Esophagus squamous epithelium (tissue), 4 donors: ENCODE measurements around the gene CHD2.

Experiments used
- POLR2A ChIP-seq, 4 donors: fragments of 450-650 bp; IDR thresholded peaks; one replicate each; pipeline ENCODE4 v1.6.1; 2017; ENCODE audit warnings: antibody characterized with exemption in 4 of 4, mild to moderate bottlenecking in 4 of 4, moderate library complexity in 3 of 4
- TF ChIP-seq, protein P1 (sequence below), 6 experiments: fragments of 450-650 bp in 4 of 6; fragments of 200-600 bp in 2 of 6; sonication (generic) in 2 of 6; IDR thresholded peaks; one replicate each; pipeline ENCODE4 v1.5.1; 2016 to 2019; ENCODE audit warnings: antibody characterized with exemption in 6 of 6, mild to moderate bottlenecking in 4 of 6, moderate library complexity in 4 of 6

DNA sequence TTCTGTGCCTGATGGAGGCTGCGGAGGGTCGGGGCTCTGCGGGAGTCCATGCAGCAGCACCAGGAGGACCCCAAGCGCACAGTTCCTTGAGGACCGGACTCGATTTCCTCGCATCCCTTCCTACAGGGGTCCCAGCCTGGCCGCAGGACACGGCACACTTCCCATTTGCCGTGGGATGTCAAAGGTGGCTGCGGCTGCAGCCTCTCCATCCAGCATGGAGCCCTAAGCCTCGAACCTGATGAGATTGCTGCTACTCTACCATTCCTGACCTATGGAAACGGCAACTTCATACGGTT, 148.2 kb downstream of the CHD2 start:
- TF ChIP-seq, protein P1, sequence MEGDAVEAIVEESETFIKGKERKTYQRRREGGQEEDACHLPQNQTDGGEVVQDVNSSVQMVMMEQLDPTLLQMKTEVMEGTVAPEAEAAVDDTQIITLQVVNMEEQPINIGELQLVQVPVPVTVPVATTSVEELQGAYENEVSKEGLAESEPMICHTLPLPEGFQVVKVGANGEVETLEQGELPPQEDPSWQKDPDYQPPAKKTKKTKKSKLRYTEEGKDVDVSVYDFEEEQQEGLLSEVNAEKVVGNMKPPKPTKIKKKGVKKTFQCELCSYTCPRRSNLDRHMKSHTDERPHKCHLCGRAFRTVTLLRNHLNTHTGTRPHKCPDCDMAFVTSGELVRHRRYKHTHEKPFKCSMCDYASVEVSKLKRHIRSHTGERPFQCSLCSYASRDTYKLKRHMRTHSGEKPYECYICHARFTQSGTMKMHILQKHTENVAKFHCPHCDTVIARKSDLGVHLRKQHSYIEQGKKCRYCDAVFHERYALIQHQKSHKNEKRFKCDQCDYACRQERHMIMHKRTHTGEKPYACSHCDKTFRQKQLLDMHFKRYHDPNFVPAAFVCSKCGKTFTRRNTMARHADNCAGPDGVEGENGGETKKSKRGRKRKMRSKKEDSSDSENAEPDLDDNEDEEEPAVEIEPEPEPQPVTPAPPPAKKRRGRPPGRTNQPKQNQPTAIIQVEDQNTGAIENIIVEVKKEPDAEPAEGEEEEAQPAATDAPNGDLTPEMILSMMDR (IDR thresholded peaks at IDR 0.05), result no peak
- TF ChIP-seq POLR2A (IDR thresholded peaks at IDR 0.05), result no peak
